ENCODE data around the gene RALGDS. TPM values are rescaled to one million over a fixed set of nuclear protein-coding genes. Genes with fewer than 3 reads are reported as not detected.
"Not testable (repeated sequence)": the region's sequence is repeated elsewhere in the genome, so short reads cannot be mapped to it uniquely, and the experiment has no call there.

Gene RALGDS
- polyA plus RNA-seq, 4 donors: 33.0 to 49.0 (median 35.7) TPM

- Histone ChIP-seq H3K27me3 (ENCODE audit: control insufficient read depth in 3 of 3, insufficient read depth in 3 of 3, low read length in 3 of 3) (no peaks in the 10 kb centered on the region), H3K4me1 (ENCODE audit: control insufficient read depth in 3 of 3, insufficient read depth in 2 of 3, low read depth in 1 of 3, low read length in 2 of 3) (peaks cover 0 to 58% (median 2%) of the 10 kb centered on the region in 3 donors), H3K4me3 (ENCODE audit: low read depth in 1 of 3, low read length in 3 of 3) (no peak overlapping the region), H3K36me3 (ENCODE audit: control insufficient read depth in 3 of 3, insufficient read depth in 2 of 3, low read depth in 1 of 3, low read length in 3 of 3) (no peaks in the 10 kb centered on the region), H3K9me3 (ENCODE audit: control insufficient read depth in 2 of 2, insufficient read depth in 1 of 2, low read depth in 1 of 2, low read length in 1 of 2) (no peaks in the 10 kb centered on the region), H3K27ac (ENCODE audit: low read depth in 1 of 3, low read length in 2 of 3) (no peak overlapping the region)
- FAIRE-seq (no peak), DNase-seq (no peak)
- 87 to 91% (median 89%) methylated on average over 14 of the region's 14 CpGs for WGBS, 3 donors
These were observed 42.6 kb downstream of the RALGDS start for GRCh38 chr9:133078486-133078885.

GRCh38 chr9:133076691-133077090 is 44.3 kb downstream of the RALGDS start:
- Histone ChIP-seq H3K4me3 (ENCODE audit: low read depth in 1 of 3, low read length in 3 of 3) (no peak overlapping the region), H3K9me3 (ENCODE audit: control insufficient read depth in 2 of 2, insufficient read depth in 1 of 2, low read depth in 1 of 2, low read length in 1 of 2) (no peaks in the 10 kb centered on the region), H3K4me1 (ENCODE audit: control insufficient read depth in 3 of 3, insufficient read depth in 2 of 3, low read depth in 1 of 3, low read length in 2 of 3) (peaks cover 0 to 54% (median 2%) of the 10 kb centered on the region in 3 donors), H3K36me3 (ENCODE audit: control insufficient read depth in 3 of 3, insufficient read depth in 2 of 3, low read depth in 1 of 3, low read length in 3 of 3) (peaks cover 0 to 3% (median 0%) of the 10 kb centered on the region in 3 donors), H3K27ac (ENCODE audit: low read depth in 1 of 3, low read length in 2 of 3) (peak overlapping the region in 1 of 3 donors; percentile 77), H3K27me3 (ENCODE audit: control insufficient read depth in 3 of 3, insufficient read depth in 3 of 3, low read length in 3 of 3) (no peaks in the 10 kb centered on the region)
- DNase-seq (no peak), FAIRE-seq (no peak)
- 54 to 75% (median 65%) methylated on average over 4 of the region's 4 CpGs for WGBS, 3 donors

- H3K27ac ChIP-seq (ENCODE audit: low read depth in 1 of 3, low read length in 2 of 3): peak overlapping the region in 1 of 3 donors; percentile 77
- no peak overlapping the region for H3K4me3 ChIP-seq (ENCODE audit: low read depth in 1 of 3, low read length in 3 of 3)
- DNase-seq: peak; percentile 24 to 60
- H3K9me3 ChIP-seq (ENCODE audit: control insufficient read depth in 2 of 2, insufficient read depth in 1 of 2, low read depth in 1 of 2, low read length in 1 of 2): no peaks in the 10 kb centered on the region
- 23 to 50% (median 48%) methylated on average over 4 of the region's 4 CpGs for WGBS, 3 donors
- H3K4me1 ChIP-seq (ENCODE audit: control insufficient read depth in 3 of 3, insufficient read depth in 2 of 3, low read depth in 1 of 3, low read length in 2 of 3): peaks cover 0 to 52% (median 2%) of the 10 kb centered on the region in 3 donors
- peaks cover 0 to 5% (median 0%) of the 10 kb centered on the region in 3 donors for H3K36me3 ChIP-seq (ENCODE audit: control insufficient read depth in 3 of 3, insufficient read depth in 2 of 3, low read depth in 1 of 3, low read length in 3 of 3)
- FAIRE-seq: no peak
- H3K27me3 ChIP-seq (ENCODE audit: control insufficient read depth in 3 of 3, insufficient read depth in 3 of 3, low read length in 3 of 3): no peaks in the 10 kb centered on the region
These were observed 45.0 kb downstream of the RALGDS start for GRCh38 chr9:133075925-133076630.

GRCh38 chr9:133074111-133074651 is 46.9 kb downstream of the RALGDS start:
- peak; percentile 24 to 44 for DNase-seq
- H3K4me3 ChIP-seq (ENCODE audit: low read depth in 1 of 3, low read length in 3 of 3): no peak overlapping the region
- H3K27ac ChIP-seq (ENCODE audit: low read depth in 1 of 3, low read length in 2 of 3): no peak overlapping the region
- 33 to 51% (median 40%) methylated on average over 8 of the region's 8 CpGs for WGBS, 3 donors
- peaks cover 0 to 38% (median 0%) of the 10 kb centered on the region in 3 donors for H3K4me1 ChIP-seq (ENCODE audit: control insufficient read depth in 3 of 3, insufficient read depth in 2 of 3, low read depth in 1 of 3, low read length in 2 of 3)
- H3K9me3 ChIP-seq (ENCODE audit: control insufficient read depth in 2 of 2, insufficient read depth in 1 of 2, low read depth in 1 of 2, low read length in 1 of 2): no peaks in the 10 kb centered on the region
- H3K36me3 ChIP-seq (ENCODE audit: control insufficient read depth in 3 of 3, insufficient read depth in 2 of 3, low read depth in 1 of 3, low read length in 3 of 3): peaks cover 0 to 10% (median 0%) of the 10 kb centered on the region in 3 donors
- H3K27me3 ChIP-seq (ENCODE audit: control insufficient read depth in 3 of 3, insufficient read depth in 3 of 3, low read length in 3 of 3): no peaks in the 10 kb centered on the region
- no peak for FAIRE-seq

- FAIRE-seq: no peak
- no peak overlapping the region for H3K4me3 ChIP-seq (ENCODE audit: low read depth in 1 of 3, low read length in 3 of 3)
- peaks cover 0 to 38% (median 0%) of the 10 kb centered on the region in 3 donors for H3K4me1 ChIP-seq (ENCODE audit: control insufficient read depth in 3 of 3, insufficient read depth in 2 of 3, low read depth in 1 of 3, low read length in 2 of 3)
- no peak for DNase-seq
- H3K36me3 ChIP-seq (ENCODE audit: control insufficient read depth in 3 of 3, insufficient read depth in 2 of 3, low read depth in 1 of 3, low read length in 3 of 3): peaks cover 0 to 10% (median 0%) of the 10 kb centered on the region in 3 donors
- H3K27ac ChIP-seq (ENCODE audit: low read depth in 1 of 3, low read length in 2 of 3): no peak overlapping the region
- no peaks in the 10 kb centered on the region for H3K27me3 ChIP-seq (ENCODE audit: control insufficient read depth in 3 of 3, insufficient read depth in 3 of 3, low read length in 3 of 3)
- 81 to 89% (median 85%) methylated on average over 12 of the region's 12 CpGs for WGBS, 3 donors
- no peaks in the 10 kb centered on the region for H3K9me3 ChIP-seq (ENCODE audit: control insufficient read depth in 2 of 2, insufficient read depth in 1 of 2, low read depth in 1 of 2, low read length in 1 of 2)
These were observed 47.7 kb downstream of the RALGDS start for GRCh38 chr9:133073086-133074014.

- H3K9me3 ChIP-seq (ENCODE audit: control insufficient read depth in 2 of 2, insufficient read depth in 1 of 2, low read depth in 1 of 2, low read length in 1 of 2); FAIRE-seq; H3K4me3 ChIP-seq (ENCODE audit: low read depth in 1 of 3, low read length in 3 of 3); H3K27me3 ChIP-seq (ENCODE audit: control insufficient read depth in 3 of 3, insufficient read depth in 3 of 3, low read length in 3 of 3); H3K27ac ChIP-seq (ENCODE audit: low read depth in 1 of 3, low read length in 2 of 3); DNase-seq: not testable (repeated sequence)
- peaks cover 0 to 15% (median 0%) of the 10 kb centered on the region in 3 donors for H3K36me3 ChIP-seq (ENCODE audit: control insufficient read depth in 3 of 3, insufficient read depth in 2 of 3, low read depth in 1 of 3, low read length in 3 of 3)
- 88 to 92% (median 89%) methylated on average over 5 of the region's 5 CpGs for WGBS, 3 donors
- peaks cover 0 to 30% (median 0%) of the 10 kb centered on the region in 3 donors for H3K4me1 ChIP-seq (ENCODE audit: control insufficient read depth in 3 of 3, insufficient read depth in 2 of 3, low read depth in 1 of 3, low read length in 2 of 3)
These were observed 48.8 kb downstream of the RALGDS start for GRCh38 chr9:133072210-133072609.

GRCh38 chr9:133071484-133072150 is 49.4 kb downstream of the RALGDS start:
- DNase-seq: no peak
- Histone ChIP-seq H3K4me3 (ENCODE audit: low read depth in 1 of 3, low read length in 3 of 3) (no peak overlapping the region), H3K4me1 (ENCODE audit: control insufficient read depth in 3 of 3, insufficient read depth in 2 of 3, low read depth in 1 of 3, low read length in 2 of 3) (peaks cover 0 to 24% (median 0%) of the 10 kb centered on the region in 3 donors), H3K36me3 (ENCODE audit: control insufficient read depth in 3 of 3, insufficient read depth in 2 of 3, low read depth in 1 of 3, low read length in 3 of 3) (peaks cover 0 to 21% (median 0%) of the 10 kb centered on the region in 3 donors), H3K27ac (ENCODE audit: low read depth in 1 of 3, low read length in 2 of 3) (no peak overlapping the region), H3K27me3 (ENCODE audit: control insufficient read depth in 3 of 3, insufficient read depth in 3 of 3, low read length in 3 of 3) (no peaks in the 10 kb centered on the region), H3K9me3 (ENCODE audit: control insufficient read depth in 2 of 2, insufficient read depth in 1 of 2, low read depth in 1 of 2, low read length in 1 of 2) (no peaks in the 10 kb centered on the region)
- WGBS, 3 donors: 76 to 84% (median 81%) methylated on average over 14 to 33 of the region's 33 CpGs
- no peak for FAIRE-seq

- FAIRE-seq; DNase-seq; H3K27ac ChIP-seq (ENCODE audit: low read depth in 1 of 3, low read length in 2 of 3): not testable (repeated sequence)
These were observed 50.1 kb downstream of the RALGDS start for GRCh38 chr9:133070985-133071384.

More at GRCh38 chr9:133070985-133071384, 50.1 kb downstream of the RALGDS start:
- H3K4me3 ChIP-seq (ENCODE audit: low read depth in 1 of 3, low read length in 3 of 3); H3K9me3 ChIP-seq (ENCODE audit: control insufficient read depth in 2 of 2, insufficient read depth in 1 of 2, low read depth in 1 of 2, low read length in 1 of 2); H3K27me3 ChIP-seq (ENCODE audit: control insufficient read depth in 3 of 3, insufficient read depth in 3 of 3, low read length in 3 of 3): not testable (repeated sequence)
- peaks cover 0 to 18% (median 0%) of the 10 kb centered on the region in 3 donors for H3K4me1 ChIP-seq (ENCODE audit: control insufficient read depth in 3 of 3, insufficient read depth in 2 of 3, low read depth in 1 of 3, low read length in 2 of 3)
- H3K36me3 ChIP-seq (ENCODE audit: control insufficient read depth in 3 of 3, insufficient read depth in 2 of 3, low read depth in 1 of 3, low read length in 3 of 3): peaks cover 0 to 27% (median 0%) of the 10 kb centered on the region in 3 donors
- WGBS, 3 donors: 86 to 91% (median 88%) methylated on average over 9 to 25 of the region's 31 CpGs
